Measurements from ENCODE around the gene STK32C.

The STK32C gene

GRCh38 chr10:132248455-132249225 is 59.1 kb downstream of the STK32C start:
- DNase-seq (ENCODE audit: low read depth, low spot score) = no peak

GRCh38 chr10:132247943-132248342 is 59.8 kb downstream of the STK32C start:
- no peak for DNase-seq (ENCODE audit: low read depth, low spot score)

- DNase-seq (ENCODE audit: low read depth, low spot score) = no peak
Observed at GRCh38 chr10:132246296-132246695, 61.5 kb downstream of the STK32C start.

GRCh38 chr10:132245056-132245455 is 62.7 kb downstream of the STK32C start:
- no peak for DNase-seq (ENCODE audit: low read depth, low spot score)

- DNase-seq (ENCODE audit: low read depth, low spot score) = no peak
Observed at GRCh38 chr10:132243626-132244025, 64.1 kb downstream of the STK32C start.

GRCh38 chr10:132243141-132243540 is 64.6 kb downstream of the STK32C start:
- no peak for DNase-seq (ENCODE audit: low read depth, low spot score)

- no peak for DNase-seq (ENCODE audit: low read depth, low spot score)
Observed at GRCh38 chr10:132242103-132242840, 65.5 kb downstream of the STK32C start.

GRCh38 chr10:132241496-132241895 is 66.3 kb downstream of the STK32C start:
- no peak for DNase-seq (ENCODE audit: low read depth, low spot score)

- no peak for DNase-seq (ENCODE audit: low read depth, low spot score)
Observed at GRCh38 chr10:132241086-132241485, 66.7 kb downstream of the STK32C start.

- DNase-seq (ENCODE audit: low read depth, low spot score) = no peak
Observed at GRCh38 chr10:132240581-132240980, 67.2 kb downstream of the STK32C start.

- no peak for DNase-seq (ENCODE audit: low read depth, low spot score)
Observed at GRCh38 chr10:132240156-132240555, 67.6 kb downstream of the STK32C start.

GRCh38 chr10:132239126-132240031 is 68.4 kb downstream of the STK32C start:
- no peak for DNase-seq (ENCODE audit: low read depth, low spot score)

- DNase-seq (ENCODE audit: low read depth, low spot score) = no peak
Observed at GRCh38 chr10:132238371-132239125, 69.2 kb downstream of the STK32C start.

GRCh38 chr10:132237871-132238270 is 69.9 kb downstream of the STK32C start:
- no peak for DNase-seq (ENCODE audit: low read depth, low spot score)

- no peak for DNase-seq (ENCODE audit: low read depth, low spot score)
Observed at GRCh38 chr10:132237396-132237795, 70.4 kb downstream of the STK32C start.

GRCh38 chr10:132236881-132237280 is 70.9 kb downstream of the STK32C start:
- no peak for DNase-seq (ENCODE audit: low read depth, low spot score)

- DNase-seq (ENCODE audit: low read depth, low spot score) = no peak
Observed at GRCh38 chr10:132236161-132236560, 71.6 kb downstream of the STK32C start.

GRCh38 chr10:132234860-132235259 is 72.9 kb downstream of the STK32C start:
- DNase-seq (ENCODE audit: low read depth, low spot score) = no peak

- DNase-seq (ENCODE audit: low read depth, low spot score) = no peak
Observed at GRCh38 chr10:132233501-132234085, 74.2 kb downstream of the STK32C start.

- no peak for DNase-seq (ENCODE audit: low read depth, low spot score)
Observed at GRCh38 chr10:132232981-132233380, 74.8 kb downstream of the STK32C start.

Measured in activated naive CD8-positive, alpha-beta T cell treated with anti-CD3 and anti-CD28 coated beads, Interleukin-2, amount 50 U/mL, for 16 hours (primary cell).